H9 (cell line): ENCODE results near the gene ITGA2. TPM values are rescaled to one million over a fixed set of nuclear protein-coding genes. Genes with fewer than 3 reads are reported as not detected.

Source experiments
- DNase-seq: peaks from one replicate; pipeline ENCODE4 v3.0.0-alpha.2; 2017
- H2AFZ ChIP-seq: one replicate; pipeline ENCODE4 v1.6.1; 2013; ENCODE audit warnings: mild to moderate bottlenecking, low read length, control low read depth, moderate library complexity
- H2AK5ac ChIP-seq: 2 replicates; pipeline ENCODE4 v1.6.1; 2013; ENCODE audit warnings: low read length, control low read depth, mixed read lengths; ENCODE audit not compliant: insufficient read length
- H2BK120ac ChIP-seq: one replicate; pipeline ENCODE4 v1.6.1; 2013; ENCODE audit warnings: low read depth, mild to moderate bottlenecking, low read length, control low read depth, inconsistent platforms; ENCODE audit not compliant: poor library complexity, severe bottlenecking
- H2BK12ac ChIP-seq: 2 replicates; pipeline ENCODE4 v1.6.1; 2013; ENCODE audit warnings: low read length, control low read depth, mixed read lengths, low read depth; ENCODE audit not compliant: insufficient read length
- H2BK15ac ChIP-seq: 2 replicates; pipeline ENCODE4 v1.6.1; 2013; ENCODE audit warnings: low read depth, low read length, control low read depth
- H2BK20ac ChIP-seq: one replicate; pipeline ENCODE4 v1.6.1; 2013; ENCODE audit warnings: low read depth, mild to moderate bottlenecking, low read length, control low read depth, inconsistent platforms; ENCODE audit not compliant: poor library complexity, severe bottlenecking
- H2BK5ac ChIP-seq: 2 replicates; pipeline ENCODE4 v1.6.1; 2013; ENCODE audit warnings: low read length, control low read depth, mixed read lengths; ENCODE audit not compliant: insufficient read length
- H3K14ac ChIP-seq: 2 replicates; pipeline ENCODE4 v1.6.1; 2013; ENCODE audit warnings: low read length, control low read depth; ENCODE audit not compliant: insufficient read depth
- H3K18ac ChIP-seq: 2 replicates; pipeline ENCODE4 v1.6.1; 2013; ENCODE audit warnings: low read depth, mild to moderate bottlenecking, mixed read lengths, low read length, control low read depth; ENCODE audit not compliant: insufficient read length
- H3K23ac ChIP-seq: 2 replicates; pipeline ENCODE4 v1.6.1; 2013; ENCODE audit warnings: low read length, control low read depth, mixed read lengths, low read depth; ENCODE audit not compliant: insufficient read length
- H3K23me2 ChIP-seq: 2 replicates; pipeline ENCODE4 v1.6.1; 2013; ENCODE audit warnings: low read depth, mild to moderate bottlenecking, mixed read lengths, low read length, control low read depth; ENCODE audit not compliant: insufficient read length, poor library complexity, severe bottlenecking
- H3K27ac ChIP-seq: 2 replicates; pipeline ENCODE4 v1.5.1; 2013; ENCODE audit warnings: low read length, control low read depth, mixed read lengths, low read depth; ENCODE audit not compliant: insufficient read length
- H3K27me3 ChIP-seq: 2 replicates; pipeline ENCODE4 v1.6.1; 2013; ENCODE audit warnings: low read length, control low read depth, inconsistent platforms; ENCODE audit not compliant: insufficient read depth
- H3K4ac ChIP-seq: 2 replicates; pipeline ENCODE4 v1.6.1; 2013; ENCODE audit warnings: low read depth, mild to moderate bottlenecking, control low read depth, inconsistent platforms, low read length, moderate library complexity
- H3K4me1 ChIP-seq: 2 replicates; pipeline ENCODE4 v1.6.1; 2013; ENCODE audit warnings: low read length, control low read depth, inconsistent platforms; ENCODE audit not compliant: insufficient read depth
- H3K4me2 ChIP-seq: 2 replicates; pipeline ENCODE4 v1.6.1; 2013; ENCODE audit warnings: low read length, control low read depth, mixed read lengths; ENCODE audit not compliant: insufficient read length, insufficient read depth
- H3K56ac ChIP-seq: 2 replicates; pipeline ENCODE4 v1.6.1; 2013; ENCODE audit warnings: low read depth, mild to moderate bottlenecking, mixed read lengths, low read length, control low read depth; ENCODE audit not compliant: insufficient read length
- H3K79me1 ChIP-seq: 2 replicates; pipeline ENCODE4 v1.6.1; 2013; ENCODE audit warnings: low read depth, mild to moderate bottlenecking, moderate library complexity, low read length, control low read depth, inconsistent platforms; ENCODE audit not compliant: insufficient read depth, poor library complexity, severe bottlenecking
- H3K79me2 ChIP-seq: 2 replicates; pipeline ENCODE4 v1.6.1; 2013; ENCODE audit warnings: low read length, control low read depth, inconsistent platforms; ENCODE audit not compliant: insufficient read depth
- H3K9ac ChIP-seq: 2 replicates; pipeline ENCODE4 v1.6.1; 2013; ENCODE audit warnings: low read length, control low read depth, mixed read lengths; ENCODE audit not compliant: insufficient read length; ENCODE audit errors: extremely low read depth
- H3K9me3 ChIP-seq: one replicate; pipeline ENCODE4 v1.6.1; 2013; ENCODE audit warnings: low read depth, low read length, inconsistent platforms; ENCODE audit not compliant: control insufficient read depth
- H3T11ph ChIP-seq: one replicate; pipeline ENCODE4 v1.6.1; 2013; ENCODE audit warnings: mild to moderate bottlenecking, low read length, control low read depth, inconsistent platforms
- H4K20me1 ChIP-seq: one replicate; pipeline ENCODE4 v1.6.1; 2013; ENCODE audit not compliant: control insufficient read depth, insufficient read length, insufficient read depth
- H4K5ac ChIP-seq: 2 replicates; pipeline ENCODE4 v1.6.1; 2013; ENCODE audit warnings: low read depth, mild to moderate bottlenecking, mixed read lengths, low read length, control low read depth; ENCODE audit not compliant: insufficient read length
- H4K8ac ChIP-seq: replicated peaks from 2 replicates; pipeline ENCODE4 v1.6.1; 2013; ENCODE audit warnings: low read length, control low read depth, mixed read lengths, low read depth; ENCODE audit not compliant: insufficient read length
- H4K91ac ChIP-seq: 2 replicates; pipeline ENCODE4 v1.6.1; 2013; ENCODE audit warnings: low read depth, mild to moderate bottlenecking, moderate library complexity, mixed read lengths, low read length, control low read depth; ENCODE audit not compliant: insufficient read length
- H3K27ac Mint-ChIP-seq, 3 experiments: 2 replicates in 2 of 3; 3 replicates in 1 of 3; pipeline ENCODE4 v1.8.0; 2020 to 2021; ENCODE audit warnings: mixed read lengths in 3 of 3, mild to moderate bottlenecking in 1 of 3, moderate library complexity in 1 of 3
- H3K27me3 Mint-ChIP-seq: 2 replicates; pipeline ENCODE4 v1.8.0; 2021; ENCODE audit warnings: low read depth, mild to moderate bottlenecking, moderate library complexity, mixed read lengths
- H3K36me3 Mint-ChIP-seq, 3 experiments: 2 replicates in 2 of 3; 3 replicates in 1 of 3; pipeline ENCODE4 v1.8.0; 2020 to 2021; ENCODE audit warnings: low read depth in 3 of 3, mixed read lengths in 3 of 3; ENCODE audit not compliant: insufficient read depth in 1 of 3
- H3K4me1 Mint-ChIP-seq, 2 experiments: 2 replicates each; pipeline ENCODE4 v1.8.0; 2020; ENCODE audit warnings: mixed read lengths in 2 of 2
- H3K4me3 Mint-ChIP-seq, 2 experiments: 2 replicates in 1 of 2; 3 replicates in 1 of 2; pipeline ENCODE4 v1.8.0; 2020 to 2021; ENCODE audit warnings: mild to moderate bottlenecking in 2 of 2, mixed read lengths in 2 of 2, moderate library complexity in 1 of 2
- H3K9me3 Mint-ChIP-seq, 2 experiments: 2 replicates in 1 of 2; 3 replicates in 1 of 2; pipeline ENCODE4 v1.8.0; 2020; ENCODE audit warnings: mild to moderate bottlenecking in 2 of 2, mixed read lengths in 2 of 2, moderate library complexity in 1 of 2
- WGBS: extraction: QIAGEN DNeasy Blood & Tissue Kit; methylation state at CpG from one replicate; pipeline ENCODE4 v1.1.7; 2013; ENCODE audit warnings: missing lambda C conversion rate, low lambda C conversion rate, mixed read lengths; ENCODE audit not compliant: insufficient read length; ENCODE audit errors: extremely low coverage; 5-methylcytosine and 5-hydroxymethylcytosine counted together
- total RNA-seq: library from RNA; stranded (reverse); gene quantifications from 2 replicates; pipeline ENCODE4 v1.2.1, GENCODE V29; 2021
- TF ChIP-seq, protein P1 (sequence below): fragments of 200-600 bp; sonication (generic); conservative IDR thresholded peaks from 3 replicates; pipeline ENCODE4 v1.8.0; 2021; ENCODE audit warnings: antibody characterized with exemption, mild to moderate bottlenecking

Gene ITGA2
- total RNA-seq, 1 experiment from 2014 or later = 3.0 TPM

DNA sequence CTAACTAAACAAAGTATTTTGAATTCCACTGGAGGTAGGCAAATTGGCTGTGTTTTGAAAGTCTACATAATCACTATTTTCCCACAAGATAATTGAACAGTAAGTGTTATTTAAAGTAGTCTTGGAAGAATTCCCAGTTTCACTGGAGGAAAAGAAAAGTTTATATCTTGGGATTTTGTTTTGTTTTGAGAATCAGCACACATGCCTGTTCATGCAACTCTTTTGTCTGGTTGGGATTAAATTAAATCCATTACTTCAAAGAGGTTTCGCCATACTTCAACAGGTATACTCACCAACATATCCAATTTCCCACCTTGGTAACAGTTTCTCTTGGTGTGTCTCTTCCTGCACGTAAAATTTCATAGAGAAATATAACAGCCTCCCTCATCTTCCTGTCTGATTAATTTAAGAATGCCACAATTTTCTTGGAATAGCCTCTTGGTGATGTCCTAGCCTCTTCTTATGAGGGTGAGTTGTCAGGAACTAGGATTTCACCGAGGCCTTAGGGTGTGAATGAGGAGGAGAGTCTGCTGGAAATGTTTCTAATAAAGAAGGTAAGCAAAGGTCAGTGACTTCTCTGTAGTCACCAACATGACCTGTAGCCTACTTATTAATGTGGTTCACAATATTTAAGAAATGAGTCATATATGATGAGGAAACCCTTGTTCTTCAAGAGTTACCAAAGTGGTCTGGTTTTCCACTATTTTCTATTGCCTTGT lies 48.1 kb downstream of the ITGA2 start:
- H2BK15ac ChIP-seq = no peak overlapping the region
- no peak overlapping the region for H4K5ac ChIP-seq
- no peak overlapping the region for H2BK120ac ChIP-seq
- H3K4ac ChIP-seq = no peak overlapping the region
- H3K4me3 Mint-ChIP-seq = no peak overlapping the region
- no peaks in the 10 kb centered on the region for H3K4me1 Mint-ChIP-seq
- H2BK12ac ChIP-seq = no peak overlapping the region
- H3K9me3 Mint-ChIP-seq = no peaks in the 10 kb centered on the region
- H4K20me1 ChIP-seq = no peaks in the 10 kb centered on the region
- H3K27me3 ChIP-seq = no peaks in the 10 kb centered on the region
- no peaks in the 10 kb centered on the region for H3K79me2 ChIP-seq
- no peak overlapping the region for H2AFZ ChIP-seq
- H3K14ac ChIP-seq = no peak overlapping the region
- no peak for DNase-seq
- no peak overlapping the region for H3K23ac ChIP-seq
- H3K9ac ChIP-seq = no peak overlapping the region
- H3K23me2 ChIP-seq = no peaks in the 10 kb centered on the region
- no peak overlapping the region for H3T11ph ChIP-seq
- H4K91ac ChIP-seq = no peak overlapping the region
- H3K79me1 ChIP-seq = no peaks in the 10 kb centered on the region
- no peak overlapping the region for H3K27ac ChIP-seq
- H2AK5ac ChIP-seq = no peak overlapping the region
- no peaks in the 10 kb centered on the region; the same call in 1 of the 2 replicates for H3K27me3 Mint-ChIP-seq
- TF ChIP-seq, protein P1, sequence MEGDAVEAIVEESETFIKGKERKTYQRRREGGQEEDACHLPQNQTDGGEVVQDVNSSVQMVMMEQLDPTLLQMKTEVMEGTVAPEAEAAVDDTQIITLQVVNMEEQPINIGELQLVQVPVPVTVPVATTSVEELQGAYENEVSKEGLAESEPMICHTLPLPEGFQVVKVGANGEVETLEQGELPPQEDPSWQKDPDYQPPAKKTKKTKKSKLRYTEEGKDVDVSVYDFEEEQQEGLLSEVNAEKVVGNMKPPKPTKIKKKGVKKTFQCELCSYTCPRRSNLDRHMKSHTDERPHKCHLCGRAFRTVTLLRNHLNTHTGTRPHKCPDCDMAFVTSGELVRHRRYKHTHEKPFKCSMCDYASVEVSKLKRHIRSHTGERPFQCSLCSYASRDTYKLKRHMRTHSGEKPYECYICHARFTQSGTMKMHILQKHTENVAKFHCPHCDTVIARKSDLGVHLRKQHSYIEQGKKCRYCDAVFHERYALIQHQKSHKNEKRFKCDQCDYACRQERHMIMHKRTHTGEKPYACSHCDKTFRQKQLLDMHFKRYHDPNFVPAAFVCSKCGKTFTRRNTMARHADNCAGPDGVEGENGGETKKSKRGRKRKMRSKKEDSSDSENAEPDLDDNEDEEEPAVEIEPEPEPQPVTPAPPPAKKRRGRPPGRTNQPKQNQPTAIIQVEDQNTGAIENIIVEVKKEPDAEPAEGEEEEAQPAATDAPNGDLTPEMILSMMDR = no peak
- H3K9me3 ChIP-seq = no peaks in the 10 kb centered on the region
- no CpG with 5 or more reads among the region's 3 CpGs for WGBS
- H3K18ac ChIP-seq = no peak overlapping the region
- no peaks in the 10 kb centered on the region for H3K4me1 ChIP-seq
- no peak overlapping the region for H3K4me2 ChIP-seq
- H2BK20ac ChIP-seq = no peak overlapping the region
- no peak overlapping the region for H3K27ac Mint-ChIP-seq
- H4K8ac ChIP-seq = no peak overlapping the region
- H2BK5ac ChIP-seq = no peak overlapping the region
- H3K36me3 Mint-ChIP-seq = no peaks in the 10 kb centered on the region
- no peak overlapping the region for H3K56ac ChIP-seq
